ENCODE results near the gene OGFR. TPM values are rescaled to one million over a fixed set of nuclear protein-coding genes. Genes with fewer than 3 reads are reported as not detected.
"Not testable (repeated sequence)": the region's sequence is repeated elsewhere in the genome, so short reads cannot be mapped to it uniquely, and the experiment has no call there.

OGFR gene
- total RNA-seq, 1 donor from 2014 or later = 20.6 TPM

- no peak for DNase-seq
Observed at GRCh38 chr20:62840244-62841197, 35.9 kb downstream of the OGFR start.

DNA sequence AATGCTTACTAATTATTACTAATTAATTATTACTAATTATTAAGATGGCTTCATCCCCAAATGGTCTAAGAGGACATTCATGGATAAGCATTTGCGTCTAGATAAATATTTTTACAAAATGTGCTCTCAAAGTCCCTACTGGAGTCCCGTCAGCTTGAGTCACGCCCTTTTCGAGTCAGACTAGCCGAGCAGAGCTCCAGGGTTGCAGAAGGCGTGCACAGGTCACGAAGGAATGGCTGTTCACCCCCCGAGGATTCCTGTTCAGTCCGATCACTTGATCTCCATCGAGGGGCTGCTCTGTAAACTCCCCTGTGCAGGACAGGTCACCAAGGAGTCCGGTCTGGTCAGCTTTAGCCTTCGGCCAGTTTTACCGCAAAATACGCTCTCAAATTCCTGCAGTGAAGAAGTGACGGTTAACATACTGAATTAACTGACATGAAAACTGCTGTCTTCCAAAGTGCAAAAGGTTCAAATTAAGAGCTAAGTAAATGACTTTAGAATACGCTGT, 37.1 kb downstream of the OGFR start:
- DNase-seq = no peak

DNA sequence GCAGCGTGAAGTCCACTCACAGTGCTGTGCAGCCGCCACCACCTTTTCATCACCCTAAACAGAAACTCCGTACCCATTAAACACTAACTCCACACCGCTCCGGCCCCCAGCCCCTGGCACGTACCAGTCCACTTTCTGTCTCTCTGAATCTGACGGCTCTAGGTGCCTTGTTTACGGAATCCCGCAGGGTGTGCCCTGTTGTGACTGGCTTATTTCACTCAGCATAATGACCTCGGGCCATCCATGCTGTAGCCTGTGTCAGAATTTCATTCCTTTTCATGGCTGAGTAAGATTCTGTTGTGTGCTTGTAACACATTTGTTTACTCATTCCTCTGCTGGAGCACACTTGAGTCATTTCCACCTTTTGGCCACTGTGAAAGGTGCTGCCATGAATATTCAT, 39.0 kb downstream of the OGFR start:
- no peak for DNase-seq

DNA sequence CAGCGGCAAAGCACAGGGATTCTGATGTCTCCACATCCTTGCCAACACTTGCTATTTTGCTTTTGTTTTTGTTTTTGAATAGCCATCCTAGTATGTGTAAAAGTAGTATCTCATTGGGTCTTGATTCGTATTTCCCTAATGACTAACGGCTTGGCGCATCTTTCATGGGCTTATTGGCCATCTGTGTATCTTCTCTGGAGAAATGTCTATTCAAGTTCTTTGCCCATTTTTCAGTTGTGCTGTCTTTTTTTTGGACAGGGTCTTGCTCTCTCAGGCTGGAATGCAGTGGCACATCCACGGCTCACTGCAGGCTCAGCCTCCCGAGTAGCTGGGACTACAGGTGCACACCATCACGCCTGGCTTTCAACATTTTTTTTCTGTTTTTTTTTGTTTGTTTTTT, 39.5 kb downstream of the OGFR start:
- DNase-seq = no peak

GRCh38 chr20:62845416-62846160, 41.0 kb downstream of the OGFR start:
- no peak for DNase-seq

- peak; percentile 62 for DNase-seq
Observed at GRCh38 chr20:62846166-62846890, 41.7 kb downstream of the OGFR start.

DNA sequence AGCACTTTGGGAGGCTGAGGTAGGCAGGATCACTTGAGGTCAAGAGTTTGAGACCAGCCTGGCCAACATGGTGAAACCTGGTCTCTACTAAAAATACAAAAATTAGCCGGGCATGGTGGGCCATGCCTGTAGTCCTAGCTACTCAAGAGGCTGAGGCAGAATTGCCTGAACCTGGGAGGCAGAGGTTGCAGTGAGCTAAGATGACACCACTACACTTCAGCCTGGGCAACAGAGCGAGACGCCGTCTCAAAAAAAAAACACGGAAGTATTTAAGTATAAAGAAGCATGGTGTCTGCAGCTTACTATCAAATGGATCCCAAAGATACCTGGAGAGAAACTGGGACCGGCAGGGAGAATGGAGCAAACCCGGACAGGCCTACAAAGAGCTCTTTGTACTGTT, 44.3 kb downstream of the OGFR start:
- not testable (repeated sequence) for DNase-seq

DNA sequence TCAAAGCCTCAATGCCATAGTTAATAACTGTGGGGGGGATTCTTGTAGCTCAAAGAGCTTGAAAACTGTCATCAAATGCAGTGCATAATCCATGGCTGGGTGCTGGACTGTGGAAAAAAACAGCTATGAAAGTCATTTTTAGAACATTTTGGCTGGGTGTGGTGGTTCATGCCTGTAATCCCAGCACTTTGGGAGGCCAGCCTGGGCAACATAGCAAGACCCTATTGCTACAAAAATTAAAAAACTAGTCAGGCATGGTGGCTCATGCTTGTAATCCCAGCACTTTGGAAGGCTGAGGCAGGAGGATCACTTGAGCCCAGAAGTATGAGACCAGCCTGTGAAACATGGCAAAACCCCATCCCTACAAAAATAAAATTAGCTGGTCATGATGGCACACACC, 44.8 kb downstream of the OGFR start:
- no peak for DNase-seq

- DNase-seq = no peak
Observed at GRCh38 chr20:62850333-62850974, 45.8 kb downstream of the OGFR start.

GRCh38 chr20:62852196-62852595, 47.6 kb downstream of the OGFR start:
- no peak for DNase-seq

- no peak for DNase-seq
Observed at GRCh38 chr20:62852841-62853240, 48.2 kb downstream of the OGFR start.

GRCh38 chr20:62853304-62853703, 48.7 kb downstream of the OGFR start:
- DNase-seq = not testable (repeated sequence)

DNA sequence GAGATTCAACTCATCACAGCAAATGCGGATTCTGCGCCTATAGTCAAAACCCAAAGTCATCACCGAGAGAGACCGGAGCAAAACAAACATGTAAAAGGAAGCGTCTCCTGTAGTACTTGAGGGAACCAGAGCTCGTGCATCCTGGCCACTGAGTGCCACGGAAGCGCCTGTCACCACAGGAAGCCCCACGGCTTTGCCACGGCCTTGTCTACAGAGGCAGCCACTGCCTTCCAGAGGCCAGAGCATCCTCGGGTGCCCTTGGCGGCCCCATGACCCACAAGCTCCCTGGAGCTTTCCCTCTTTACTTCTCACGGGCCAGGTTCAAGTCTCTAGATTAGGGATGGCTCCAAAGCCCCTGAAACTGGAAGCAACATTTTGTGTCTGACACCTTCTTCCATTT, 49.5 kb downstream of the OGFR start:
- no peak for DNase-seq

DNA sequence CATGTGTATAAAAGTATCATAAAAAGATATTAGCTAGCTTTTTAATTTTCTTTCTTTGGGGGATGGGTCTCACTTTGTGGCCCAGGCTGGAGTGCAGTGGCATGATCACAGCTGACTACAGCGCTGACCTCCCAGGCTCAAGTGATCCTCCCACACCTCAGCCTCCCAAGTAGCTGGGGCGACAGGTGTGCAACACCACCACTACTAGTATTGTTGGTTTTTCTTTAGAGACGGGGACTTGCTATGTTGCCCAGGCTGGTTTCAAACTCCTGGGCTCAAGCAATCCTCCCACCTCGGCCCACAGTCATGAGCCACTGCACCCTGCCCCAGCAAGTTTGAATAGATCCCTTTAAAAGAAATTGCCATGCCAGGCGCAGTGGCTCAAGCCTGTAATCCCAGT, 50.5 kb downstream of the OGFR start:
- no peak for DNase-seq

DNA sequence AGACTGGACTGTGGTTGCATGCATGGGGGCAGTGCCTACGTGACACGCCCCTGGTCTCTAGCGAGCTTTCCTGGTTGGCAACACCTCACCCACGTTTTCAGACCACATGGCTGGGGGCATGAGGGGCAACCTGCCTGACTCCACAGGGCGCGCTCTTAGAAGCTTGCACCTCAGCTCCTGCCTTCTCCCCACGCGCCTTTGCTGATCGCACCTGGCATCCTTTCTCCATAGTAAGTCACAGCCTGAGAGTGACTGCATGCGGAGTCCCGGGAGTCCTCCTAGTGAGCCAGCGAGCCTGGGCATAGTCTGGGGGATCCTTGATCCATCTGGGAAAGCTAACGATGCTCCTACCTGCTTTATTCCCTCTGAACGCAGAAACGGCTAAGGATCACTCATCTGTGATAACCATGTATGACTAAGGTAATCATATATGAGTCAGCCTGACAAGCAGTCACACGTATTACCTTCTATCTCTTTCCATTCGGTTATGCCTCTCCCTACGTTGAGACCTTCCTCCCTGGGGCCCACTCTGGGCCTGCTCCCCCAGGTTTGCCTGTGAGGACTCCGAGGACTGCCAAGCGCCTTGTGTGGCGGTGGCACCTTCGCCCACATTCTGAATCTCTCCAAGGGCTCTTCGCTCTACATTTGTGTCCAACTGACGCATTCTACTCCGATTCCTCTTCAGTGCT, 52.4 kb downstream of the OGFR start:
- DNase-seq = no peak

GRCh38 chr20:62858058-62858830, 53.6 kb downstream of the OGFR start:
- no peak for DNase-seq

- no peak for DNase-seq
Observed at GRCh38 chr20:62859721-62860120, 55.1 kb downstream of the OGFR start.

GRCh38 chr20:62860391-62860923, 55.8 kb downstream of the OGFR start:
- DNase-seq = peak; percentile 33

DNA sequence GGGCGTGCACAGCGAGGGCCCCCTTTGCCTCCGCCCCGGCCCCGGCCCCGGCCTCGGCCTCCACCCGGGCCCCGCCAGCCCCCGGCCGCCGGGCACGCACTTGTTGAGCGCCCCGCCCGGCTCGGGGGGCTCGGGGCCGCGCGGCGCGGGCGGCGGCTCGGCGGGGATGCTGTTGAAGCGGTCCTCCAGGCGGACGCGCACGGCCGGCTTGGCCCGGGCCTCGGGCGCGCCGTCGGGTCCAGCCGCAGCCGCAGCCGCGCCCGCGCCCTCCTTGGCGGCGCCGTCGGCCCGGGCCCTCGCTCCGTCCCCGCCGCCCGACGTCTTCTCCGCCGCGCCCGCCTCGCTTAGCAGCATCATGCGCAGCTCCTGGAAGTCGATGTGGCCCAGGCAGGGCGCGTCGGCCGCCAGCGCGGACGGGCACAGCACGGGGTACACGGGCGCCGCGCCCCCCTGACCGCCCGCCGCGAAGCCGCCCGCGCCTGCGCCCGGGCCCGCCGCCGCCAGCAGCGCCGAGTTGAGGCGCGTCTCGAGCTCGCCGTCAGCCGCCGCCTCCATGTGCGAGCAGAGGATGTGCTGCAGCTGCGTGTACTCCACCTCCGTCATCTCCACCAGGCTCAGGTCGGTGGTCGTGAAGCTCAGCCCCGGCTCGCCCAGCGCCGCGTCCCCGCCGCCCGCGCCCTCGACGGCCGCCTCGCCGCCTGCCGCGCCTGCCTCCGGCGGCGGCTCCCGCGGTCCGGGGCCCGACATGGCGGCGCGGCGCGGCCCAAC, 56.5 kb downstream of the OGFR start:
- peak; percentile 16 for DNase-seq

All from tongue (tissue), 2 donors.